ENCODE data around the gene SF3B2.

- TF ChIP-seq EP300 (IDR thresholded peaks at IDR 0.05) = no peak
- TF ChIP-seq, protein P1, sequence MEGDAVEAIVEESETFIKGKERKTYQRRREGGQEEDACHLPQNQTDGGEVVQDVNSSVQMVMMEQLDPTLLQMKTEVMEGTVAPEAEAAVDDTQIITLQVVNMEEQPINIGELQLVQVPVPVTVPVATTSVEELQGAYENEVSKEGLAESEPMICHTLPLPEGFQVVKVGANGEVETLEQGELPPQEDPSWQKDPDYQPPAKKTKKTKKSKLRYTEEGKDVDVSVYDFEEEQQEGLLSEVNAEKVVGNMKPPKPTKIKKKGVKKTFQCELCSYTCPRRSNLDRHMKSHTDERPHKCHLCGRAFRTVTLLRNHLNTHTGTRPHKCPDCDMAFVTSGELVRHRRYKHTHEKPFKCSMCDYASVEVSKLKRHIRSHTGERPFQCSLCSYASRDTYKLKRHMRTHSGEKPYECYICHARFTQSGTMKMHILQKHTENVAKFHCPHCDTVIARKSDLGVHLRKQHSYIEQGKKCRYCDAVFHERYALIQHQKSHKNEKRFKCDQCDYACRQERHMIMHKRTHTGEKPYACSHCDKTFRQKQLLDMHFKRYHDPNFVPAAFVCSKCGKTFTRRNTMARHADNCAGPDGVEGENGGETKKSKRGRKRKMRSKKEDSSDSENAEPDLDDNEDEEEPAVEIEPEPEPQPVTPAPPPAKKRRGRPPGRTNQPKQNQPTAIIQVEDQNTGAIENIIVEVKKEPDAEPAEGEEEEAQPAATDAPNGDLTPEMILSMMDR (IDR thresholded peaks at IDR 0.05) = no peak
Measured at GRCh38 chr11:66032957-66033735, 19.0 kb upstream of the SF3B2 start.

Data from tibial nerve (tissue), 4 donors.